Islet of Langerhans (tissue), 1 donor: ENCODE results near the gene OR7A10.

ENCODE experiments used
- FAIRE-seq: peaks from one replicate; lab custom pipeline; 2011; peaks lifted over from hg19 to GRCh38; lab: Jason Lieb, UNC

Gene OR7A10

GRCh38 chr19:14848822-14849221 lies at the start of gene OR7A10:
Gene OR7A10 (minus strand): TSS chr19:14848922. CDS start chr19:14841877, 7,045 bp downstream.
- no peak for FAIRE-seq

GRCh38 chr19:14890643-14891379 lies 42.1 kb upstream of the OR7A10 start:
- FAIRE-seq = no peak

GRCh38 chr19:14889994-14890642 lies 41.4 kb upstream of the OR7A10 start:
- FAIRE-seq = no peak

GRCh38 chr19:14886032-14886431 lies 37.3 kb upstream of the OR7A10 start, which contains the start of gene OR7A17:
Gene OR7A17 (minus strand): TSS chr19:14886132. CDS start chr19:14881355, 4,777 bp downstream.
- FAIRE-seq = no peak

GRCh38 chr19:14871619-14872230 lies 23.0 kb upstream of the OR7A10 start:
- peak; percentile 24 for FAIRE-seq

GRCh38 chr19:14868497-14868896 lies 19.8 kb upstream of the OR7A10 start:
- no peak for FAIRE-seq

- FAIRE-seq = no peak
Measured at GRCh38 chr19:14843578-14843977, 5.1 kb downstream of the OR7A10 start.

- no peak for FAIRE-seq
Measured at GRCh38 chr19:14843169-14843568, 5.6 kb downstream of the OR7A10 start.

GRCh38 chr19:14840206-14840605 lies 8.5 kb downstream of the OR7A10 start:
- FAIRE-seq = no peak

GRCh38 chr19:14837391-14837790 lies 11.3 kb downstream of the OR7A10 start:
- no peak for FAIRE-seq

GRCh38 chr19:14835011-14835410 lies 13.7 kb downstream of the OR7A10 start, which contains the start of the genes OR7A5 and OR7C1:
Gene OR7A5 (minus strand): TSS chr19:14835185. CDS start chr19:14828241, 6,944 bp downstream.
Gene OR7C1 (minus strand): TSS chr19:14835185. CDS start chr19:14800136, 35,049 bp downstream.
- no peak for FAIRE-seq

GRCh38 chr19:14830702-14831101 lies 18.0 kb downstream of the OR7A10 start:
- FAIRE-seq = no peak

- FAIRE-seq = no peak
Measured at GRCh38 chr19:14826006-14826405, 22.7 kb downstream of the OR7A10 start.

- FAIRE-seq = no peak
Measured at GRCh38 chr19:14821937-14822336, 26.8 kb downstream of the OR7A10 start.

GRCh38 chr19:14818588-14818987 lies 30.1 kb downstream of the OR7A10 start:
- no peak for FAIRE-seq

GRCh38 chr19:14817052-14817451 lies 31.7 kb downstream of the OR7A10 start:
- FAIRE-seq = no peak

GRCh38 chr19:14814982-14815652 lies 33.6 kb downstream of the OR7A10 start:
- no peak for FAIRE-seq

GRCh38 chr19:14809272-14810057 lies 39.3 kb downstream of the OR7A10 start:
- no peak for FAIRE-seq

GRCh38 chr19:14804765-14805164 lies 44.0 kb downstream of the OR7A10 start:
- FAIRE-seq = no peak

GRCh38 chr19:14798760-14799159 lies 50.0 kb downstream of the OR7A10 start:
- no peak for FAIRE-seq

- FAIRE-seq = no peak
Measured at GRCh38 chr19:14796021-14796420, 52.7 kb downstream of the OR7A10 start.
